NCI-H2081 (cell line): ENCODE measurements around the gene LRRC49.

ENCODE experiments used
- DNase-seq, 2 experiments: peaks; one replicate each; lab custom pipeline; 2025; lab: John Stamatoyannopoulos, UW

Gene LRRC49

GRCh38 chr15:71092056-71092600 is 199.5 kb downstream of the LRRC49 start:
- DNase-seq = no peak

- peak; percentile 12 to 66 for DNase-seq
Observed at GRCh38 chr15:71093054-71094024, 200.7 kb downstream of the LRRC49 start.

- no peak for DNase-seq
Observed at GRCh38 chr15:71094137-71094536, 201.5 kb downstream of the LRRC49 start.

GRCh38 chr15:71096676-71097075 is 204.1 kb downstream of the LRRC49 start:
- no peak for DNase-seq

GRCh38 chr15:71097890-71098289 is 205.3 kb downstream of the LRRC49 start:
- DNase-seq = no peak

- no peak for DNase-seq
Observed at GRCh38 chr15:71098920-71099319, 206.3 kb downstream of the LRRC49 start.
